GM19467 (cell line): ENCODE data around the gene SLC16A2.
A peak's percentile ranks its signal among the peaks of the same experiment; 100 is the strongest.

Source experiments
- ATAC-seq: cut with Tn5 transposase; IDR thresholded peaks from one replicate; pipeline ENCODE4 v1.9.1; 2021; ENCODE audit warnings: mild to moderate bottlenecking, moderate library complexity; ENCODE audit not compliant: unreplicated experiment

Gene SLC16A2

DNA sequence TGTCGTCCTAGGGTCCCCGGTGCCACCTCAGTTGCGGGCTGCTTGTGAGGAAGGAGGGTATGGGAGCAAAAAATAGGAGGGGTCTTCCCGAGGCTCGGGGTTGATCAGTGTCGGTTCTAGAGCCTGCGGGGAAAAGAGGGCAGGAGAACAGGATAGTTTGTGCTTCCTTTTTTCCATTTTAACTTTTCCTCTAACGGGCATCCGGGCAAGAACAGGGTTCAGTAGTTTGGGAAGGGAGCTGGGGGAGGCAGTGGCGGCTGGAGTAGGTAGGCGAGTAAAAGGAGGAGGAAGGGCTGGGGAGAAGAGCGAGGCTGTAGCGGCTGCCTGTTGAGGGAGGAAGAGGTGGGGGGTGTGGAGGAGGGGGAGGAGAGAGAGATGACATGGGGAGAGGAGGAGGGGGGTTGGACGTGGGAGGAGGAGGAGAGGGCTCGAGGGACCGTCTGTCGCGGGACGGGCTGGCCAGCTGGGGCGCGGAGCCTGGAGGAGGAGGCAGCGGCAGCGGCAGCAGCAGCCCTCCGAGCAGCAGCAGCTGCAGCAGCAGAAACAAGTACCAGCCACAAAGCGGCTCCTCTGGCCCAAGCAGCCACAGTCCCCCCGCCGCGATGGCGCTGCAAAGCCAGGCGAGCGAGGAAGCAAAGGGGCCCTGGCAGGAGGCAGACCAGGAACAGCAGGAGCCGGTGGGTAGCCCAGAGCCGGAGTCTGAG, at the start of gene SLC16A2:
Gene SLC16A2, plus strand, starts transcription at position 458 of the 704 bp plus-strand sequence. Its CDS starts 145 bp downstream, at position 603.
- no peak for ATAC-seq

DNA sequence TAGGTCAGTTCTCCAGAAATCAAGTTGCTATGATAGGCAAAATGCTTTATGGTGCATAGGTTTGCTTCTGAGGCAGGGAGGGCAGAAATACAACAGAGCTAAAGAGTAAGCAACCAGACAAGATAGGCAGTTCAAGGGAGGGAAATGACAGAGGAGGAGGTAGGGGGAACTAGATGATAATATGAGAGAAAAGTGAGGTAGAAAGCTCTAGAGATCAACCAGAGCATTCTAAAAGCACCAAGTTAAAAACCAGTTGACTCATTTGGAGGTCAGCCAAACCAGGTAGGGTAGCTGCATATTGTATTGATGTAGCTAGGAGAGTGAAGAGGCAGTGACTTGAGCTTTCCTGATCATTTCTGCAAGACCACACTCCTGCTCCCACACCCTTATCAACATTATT, 49.0 kb upstream of the SLC16A2 start:
- ATAC-seq = no peak

DNA sequence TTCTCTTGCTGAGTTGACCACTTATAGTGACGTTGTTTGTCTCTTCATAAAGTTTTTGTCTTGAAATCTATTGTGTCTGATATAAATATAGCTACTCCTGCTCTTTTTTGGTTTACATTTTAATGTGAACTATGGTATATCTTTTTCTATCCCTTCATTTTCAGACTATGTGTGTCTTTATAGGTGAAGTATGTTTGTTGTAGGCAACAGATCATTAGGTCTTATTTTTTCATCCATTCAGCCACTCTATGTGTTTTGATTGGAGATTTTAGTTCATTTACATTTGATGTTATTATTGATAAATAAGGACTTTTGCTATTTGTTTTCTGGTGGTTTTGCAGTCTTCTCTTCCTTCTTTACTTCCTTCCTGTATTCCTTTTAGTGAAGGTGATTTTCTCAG, 44.0 kb upstream of the SLC16A2 start:
- no peak for ATAC-seq

DNA sequence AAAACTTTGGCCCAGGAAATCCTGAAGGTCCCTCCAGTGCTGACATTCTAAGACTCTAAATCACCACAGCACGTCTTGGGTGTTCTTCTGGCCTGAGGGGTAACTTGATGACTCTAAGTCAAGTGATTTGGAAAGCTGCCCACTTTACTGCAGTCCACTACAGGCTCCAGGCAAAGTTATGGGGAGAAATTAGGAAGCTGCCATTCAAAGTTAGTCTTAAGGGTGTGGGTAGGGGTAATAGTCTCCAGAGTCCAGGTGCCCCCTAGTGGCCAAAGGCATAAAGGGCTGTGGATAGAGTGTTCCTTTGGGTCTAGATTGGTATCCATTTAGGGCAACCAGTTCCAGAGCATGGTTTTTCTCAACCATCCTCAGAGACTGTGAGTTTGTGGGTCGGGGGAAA, 38.7 kb upstream of the SLC16A2 start:
- peak; percentile 79 for ATAC-seq

DNA sequence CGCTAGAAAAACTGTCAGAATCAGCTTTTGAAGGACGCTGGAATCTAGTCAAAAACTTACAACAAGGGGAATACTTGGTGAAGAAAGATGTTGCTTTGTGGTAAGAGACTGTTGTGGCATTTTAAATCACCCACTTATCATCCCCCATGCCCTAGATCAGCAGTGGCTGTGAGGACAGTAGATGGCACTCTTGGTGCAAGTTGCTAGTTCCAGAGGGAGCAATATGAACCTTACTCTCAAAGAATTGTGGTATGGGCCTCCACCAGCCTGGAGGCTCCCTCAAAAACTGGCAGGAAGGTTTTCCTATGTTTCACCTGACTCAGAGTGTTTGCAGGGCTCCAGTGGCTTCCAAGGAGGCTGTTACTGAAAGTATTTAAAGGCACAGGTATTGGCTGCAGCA, 37.7 kb upstream of the SLC16A2 start:
- no peak for ATAC-seq

DNA sequence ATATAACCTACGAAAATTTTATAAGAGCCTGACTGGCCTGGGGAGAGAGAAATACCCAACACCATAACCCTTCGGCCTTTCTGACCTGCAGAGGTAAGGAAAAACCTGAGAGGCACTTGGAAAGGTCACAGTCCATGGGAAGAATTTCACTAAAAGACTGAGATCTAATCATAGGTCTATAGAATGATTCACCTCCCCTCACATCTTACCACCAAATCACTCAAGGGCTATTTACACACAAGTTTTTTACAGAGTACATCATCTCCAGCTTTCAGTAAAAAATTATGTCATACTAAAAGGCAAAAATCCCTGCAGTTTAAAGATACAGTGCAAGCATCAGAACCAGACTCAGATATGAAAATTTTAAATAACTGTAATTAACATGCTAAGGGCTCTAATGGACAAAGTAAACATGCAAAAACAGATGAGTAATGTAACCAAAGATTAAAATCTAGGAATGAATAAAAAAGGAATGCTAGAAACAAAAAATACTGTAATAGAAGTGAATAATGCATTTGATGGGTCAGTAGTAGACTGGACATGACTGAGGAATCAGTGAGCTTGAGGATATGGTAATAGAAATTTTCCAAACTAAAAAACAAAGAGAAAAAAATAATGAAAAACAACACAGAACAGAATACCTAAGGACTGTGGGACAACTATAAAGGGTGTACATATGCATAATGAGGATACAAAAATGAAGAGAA, 32.1 kb upstream of the SLC16A2 start:
- no peak for ATAC-seq

DNA sequence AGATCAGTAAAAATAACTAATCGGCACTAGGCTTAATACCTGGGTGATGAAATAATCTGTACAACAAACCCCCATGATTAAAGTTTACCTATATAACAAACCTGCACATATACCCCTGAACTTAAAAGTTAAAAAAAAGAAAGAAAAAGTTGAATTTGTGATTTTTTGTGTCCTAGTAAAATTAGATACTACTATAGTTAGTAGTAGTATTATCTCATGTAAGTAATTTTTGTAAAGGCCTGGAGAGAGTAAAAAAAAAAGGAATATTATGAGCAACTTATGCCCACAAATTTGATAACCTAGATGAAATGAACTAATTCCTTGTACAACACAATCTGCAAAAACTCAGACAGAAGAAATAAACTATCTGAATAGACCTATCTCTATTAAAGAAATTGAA, 25.7 kb upstream of the SLC16A2 start:
- no peak for ATAC-seq

DNA sequence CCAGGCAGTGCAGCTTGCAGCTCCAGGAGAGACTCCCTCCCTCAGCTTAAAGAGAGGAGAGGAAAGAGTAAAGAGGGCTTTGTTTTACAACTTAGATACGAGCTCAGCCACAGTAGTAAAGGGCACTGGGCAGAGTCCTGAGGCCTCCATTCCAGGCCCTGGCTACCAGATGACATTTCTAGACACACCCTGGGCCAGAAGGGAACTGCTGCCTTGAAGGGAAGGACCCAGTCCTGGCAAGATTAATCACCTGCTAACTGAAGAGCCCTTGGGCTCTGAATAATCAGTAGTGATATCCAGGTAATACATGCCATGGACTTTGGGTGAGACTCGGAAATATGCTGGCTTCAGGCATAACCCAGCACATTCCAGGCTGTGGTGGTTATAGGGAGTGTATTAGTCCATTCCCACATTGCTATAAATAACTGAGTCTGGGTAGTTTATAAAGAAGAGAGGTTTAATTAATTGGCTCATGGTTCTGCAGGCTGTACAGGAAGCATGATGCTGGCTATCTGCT, 15.3 kb upstream of the SLC16A2 start:
- no peak for ATAC-seq

DNA sequence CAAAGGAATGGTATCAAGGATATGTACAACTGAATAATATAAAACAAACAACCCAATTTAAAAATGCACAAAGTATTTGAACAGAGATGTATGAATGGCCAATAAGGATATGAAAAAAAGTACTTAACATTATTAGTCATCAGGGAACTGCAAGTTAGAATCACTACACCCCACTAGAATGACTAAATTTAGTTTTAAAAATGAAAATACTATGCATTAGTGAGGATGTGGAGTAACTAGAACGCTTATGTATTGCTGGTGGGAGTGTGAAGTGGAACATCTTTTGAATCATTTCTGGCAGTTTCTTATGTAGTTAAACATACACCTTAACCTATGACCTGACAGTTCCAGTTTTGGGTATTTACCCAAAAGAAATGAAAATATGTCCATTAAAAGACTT, 13.0 kb upstream of the SLC16A2 start:
- ATAC-seq = no peak

DNA sequence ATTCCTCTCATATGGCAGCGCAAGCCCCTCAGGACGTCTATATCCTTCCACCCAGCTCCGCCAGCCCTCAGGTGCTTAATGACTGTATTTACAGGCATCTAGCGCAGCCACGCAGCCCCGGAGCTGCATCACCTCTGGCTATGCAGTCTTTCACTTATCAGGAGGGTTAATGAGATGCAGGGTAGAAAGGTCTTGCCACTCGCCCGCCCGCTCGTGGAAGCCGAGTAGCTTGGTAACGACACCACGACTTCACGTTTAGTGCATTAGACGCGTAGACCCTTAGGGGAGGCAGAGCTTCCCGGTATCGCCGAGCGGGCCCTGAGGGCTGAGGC, 1.5 kb upstream of the SLC16A2 start:
- no peak for ATAC-seq

DNA sequence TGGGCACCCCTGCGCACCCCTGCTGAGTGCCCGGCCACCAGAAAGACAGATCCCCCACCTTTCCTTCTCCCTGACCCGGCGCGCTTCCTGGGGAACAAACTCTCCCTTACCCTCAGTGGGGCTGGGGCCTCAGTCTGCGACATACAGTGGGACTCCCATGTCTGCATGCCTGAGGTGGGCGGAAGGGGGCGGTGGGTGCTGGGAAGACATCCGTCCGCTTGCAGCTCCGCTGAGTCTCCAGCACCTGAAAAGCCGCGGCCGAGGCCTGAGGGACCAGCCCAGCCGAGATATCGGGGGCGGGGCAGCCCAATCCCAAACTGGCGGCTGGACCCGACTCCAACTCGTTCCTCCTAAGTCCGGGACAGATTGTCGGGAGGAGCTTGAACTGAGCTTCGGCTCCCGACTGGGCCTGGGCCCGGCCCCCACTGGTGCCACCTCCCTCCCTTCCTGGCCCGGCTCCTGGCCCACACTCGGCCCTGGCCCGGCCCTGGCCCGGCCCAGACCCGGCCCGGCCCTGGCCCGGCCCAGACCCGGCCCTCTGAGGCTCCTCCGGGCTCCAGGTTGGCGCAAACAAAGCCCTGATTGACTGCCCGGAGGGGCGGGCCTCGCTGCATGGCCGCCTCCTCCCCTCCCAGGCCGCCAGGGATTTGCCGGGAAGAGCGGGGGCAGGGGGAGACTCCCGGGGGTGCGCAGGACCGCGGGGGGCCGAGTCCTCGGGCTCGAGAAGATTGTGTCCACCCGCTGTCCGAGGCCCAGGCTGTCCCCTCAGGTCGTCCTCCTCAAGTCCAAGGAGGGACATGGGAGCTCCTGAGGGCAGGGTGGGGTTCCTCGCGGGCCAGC, 877 bp upstream of the SLC16A2 start:
- no peak for ATAC-seq

DNA sequence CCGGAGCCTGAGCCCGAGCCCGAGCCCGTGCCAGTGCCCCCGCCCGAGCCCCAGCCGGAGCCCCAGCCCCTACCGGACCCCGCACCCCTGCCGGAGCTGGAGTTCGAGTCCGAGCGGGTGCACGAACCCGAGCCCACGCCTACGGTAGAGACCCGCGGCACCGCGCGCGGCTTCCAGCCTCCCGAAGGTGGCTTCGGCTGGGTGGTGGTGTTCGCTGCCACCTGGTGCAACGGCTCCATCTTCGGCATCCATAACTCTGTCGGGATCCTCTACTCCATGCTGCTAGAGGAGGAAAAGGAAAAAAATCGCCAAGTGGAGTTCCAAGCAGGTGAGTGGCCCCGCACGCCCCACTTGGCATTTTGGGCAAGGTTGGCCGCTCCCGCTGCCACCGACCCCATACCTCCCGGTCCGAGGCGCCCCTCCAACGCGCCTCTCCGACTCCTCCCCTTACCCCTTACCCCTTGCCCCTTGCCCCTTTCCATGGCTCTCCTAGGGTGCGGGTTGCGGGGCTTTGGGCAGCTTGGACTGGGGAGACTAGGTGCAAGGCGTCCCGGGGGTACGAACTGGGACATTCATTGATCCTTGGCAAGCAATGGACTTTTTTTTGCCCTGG, 553 bp downstream of the SLC16A2 start:
- ATAC-seq = no peak

DNA sequence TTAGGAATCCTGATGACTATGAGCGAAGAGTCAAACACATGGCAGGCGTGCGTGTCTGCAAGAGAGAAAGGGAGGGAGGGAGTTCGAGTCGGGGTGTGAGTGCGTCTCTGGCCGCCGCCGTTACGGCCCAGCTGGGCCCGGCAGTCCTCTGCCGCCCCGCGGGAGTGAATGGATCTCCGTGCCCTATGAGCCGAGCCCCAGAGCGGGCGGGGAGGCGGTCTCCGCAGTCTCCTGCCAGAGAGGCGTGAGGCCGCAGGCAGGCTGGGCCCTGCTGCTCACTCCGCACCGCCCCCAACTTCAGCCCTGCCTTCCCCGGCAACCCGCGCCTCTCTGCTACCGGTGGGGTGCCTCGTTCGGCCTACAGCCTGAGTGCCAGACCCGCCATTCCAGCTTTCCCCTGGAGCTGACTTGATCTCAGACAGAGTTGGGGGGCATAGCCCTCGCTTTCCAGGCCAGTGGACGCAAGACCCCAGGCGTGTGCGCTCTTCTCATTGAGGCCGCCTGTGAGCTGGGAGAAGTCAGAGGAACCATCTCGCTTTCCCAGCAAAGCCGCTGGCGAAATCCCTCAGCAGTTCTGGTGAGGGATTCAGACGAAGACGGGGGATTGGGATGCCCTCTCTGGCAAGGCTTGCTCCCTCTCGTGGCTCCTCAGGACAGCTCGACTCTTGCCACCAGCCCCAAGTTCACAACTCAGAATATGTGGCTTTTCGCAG, 1.4 kb downstream of the SLC16A2 start:
- ATAC-seq = no peak

DNA sequence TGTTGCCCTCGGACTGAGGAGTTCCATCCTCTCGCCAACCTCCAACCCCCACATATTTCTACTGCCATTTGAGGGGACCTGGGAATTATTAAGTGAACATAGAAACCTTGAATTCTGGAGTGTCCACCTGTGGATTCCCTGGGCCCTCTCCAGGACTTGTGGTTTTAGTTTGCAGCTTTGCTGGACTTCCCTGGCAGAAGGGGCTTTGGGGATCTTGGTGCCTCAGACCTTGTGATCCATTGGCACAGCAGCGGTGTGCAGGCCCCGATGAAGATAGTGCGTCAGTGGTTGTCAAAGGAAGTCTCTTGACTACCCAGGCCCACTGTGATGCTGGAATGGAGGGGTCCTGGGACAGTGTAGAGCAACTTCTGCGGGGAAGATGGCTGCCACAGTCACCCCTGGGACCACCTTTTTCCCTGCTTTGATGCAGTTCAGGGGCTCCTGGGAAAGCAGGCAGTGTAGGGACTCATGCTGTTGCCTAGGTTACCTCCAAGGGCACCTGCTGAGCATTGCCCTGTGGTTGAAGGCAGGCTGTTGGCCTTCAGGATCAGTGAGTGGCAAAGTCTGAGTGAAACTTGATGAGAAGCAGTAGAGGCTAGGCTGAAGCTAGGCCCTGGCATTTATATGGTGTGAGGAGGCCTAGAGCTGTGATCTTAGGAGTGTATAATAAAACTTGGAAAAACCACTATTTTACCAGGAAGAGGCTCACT, 2.2 kb downstream of the SLC16A2 start:
- no peak for ATAC-seq

DNA sequence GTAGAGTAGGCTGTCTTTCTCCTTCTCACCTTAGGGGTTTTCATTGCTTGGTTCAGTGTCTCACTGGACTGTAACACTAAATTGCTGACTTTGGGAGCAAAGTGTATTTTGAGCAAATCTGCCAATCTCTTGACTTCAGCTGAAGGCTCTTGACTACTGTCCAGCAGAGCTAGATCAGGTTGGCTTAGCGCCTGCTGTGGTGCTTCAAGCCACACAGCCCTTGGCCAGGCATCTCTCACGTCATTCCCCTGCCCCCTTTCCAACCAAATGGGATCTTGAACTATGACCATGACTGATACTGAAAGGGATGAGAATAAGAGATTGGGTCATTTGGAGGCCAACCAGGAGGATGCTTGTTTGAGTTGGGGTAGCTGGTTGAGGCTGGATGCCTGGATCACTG, 4.8 kb downstream of the SLC16A2 start:
- no peak for ATAC-seq

DNA sequence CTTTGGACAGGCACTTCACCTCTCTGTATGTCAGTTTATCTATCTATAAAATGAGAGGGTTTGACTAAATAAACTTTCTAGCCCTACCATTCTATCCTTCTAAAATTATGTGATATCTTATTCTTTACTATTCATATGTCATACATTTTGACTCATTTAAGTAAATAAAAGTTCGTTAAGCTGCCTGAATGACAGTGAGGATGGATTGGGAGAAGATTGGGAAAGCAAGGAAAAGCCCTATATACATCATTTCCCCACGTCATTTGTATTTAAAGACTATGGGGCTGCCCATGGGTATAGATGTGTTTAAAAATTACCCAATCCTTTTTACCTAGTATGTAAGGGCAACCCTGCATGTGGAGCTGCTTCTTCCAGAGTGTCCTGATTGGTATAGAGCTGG, 5.3 kb downstream of the SLC16A2 start:
- ATAC-seq = no peak

DNA sequence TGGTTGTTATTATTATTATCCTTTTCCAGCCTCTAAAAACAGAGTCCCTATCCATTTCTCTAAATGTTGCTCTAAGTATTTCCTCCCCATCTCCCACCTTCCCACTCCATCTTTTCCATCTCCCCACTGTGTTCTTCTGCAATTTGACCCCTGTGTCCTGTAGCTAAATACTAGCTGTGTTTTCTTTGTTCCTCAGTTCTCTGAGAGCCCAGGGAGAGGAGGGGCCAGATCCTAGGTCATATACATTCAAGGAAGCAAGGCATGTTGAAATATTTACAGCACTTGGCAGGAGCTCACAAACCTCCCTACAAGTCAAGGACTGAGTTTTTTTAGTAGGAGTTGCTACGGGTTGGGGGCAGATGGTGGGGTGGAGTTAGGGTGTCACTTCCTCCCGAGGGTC, 10.5 kb downstream of the SLC16A2 start:
- ATAC-seq = no peak

DNA sequence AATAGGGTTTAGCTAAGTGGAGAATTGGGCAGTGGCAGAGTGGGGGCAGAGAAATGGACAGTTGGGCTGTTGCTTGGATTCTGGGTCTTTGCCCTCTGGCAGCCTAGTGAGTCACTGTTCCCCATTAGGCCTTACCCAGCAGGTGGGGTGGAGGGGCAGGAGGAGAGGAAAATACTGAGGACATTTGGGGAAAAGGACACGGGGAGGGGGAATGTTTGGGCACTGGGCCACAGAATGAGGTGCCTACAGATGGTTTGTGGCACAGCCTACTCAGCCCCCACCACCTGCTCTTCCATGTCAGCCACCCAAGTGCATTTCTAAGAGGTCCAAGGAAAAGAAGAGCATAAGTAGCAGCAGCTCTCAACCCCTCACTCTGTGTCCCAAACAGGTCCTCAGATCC, 13.0 kb downstream of the SLC16A2 start:
- no peak for ATAC-seq

DNA sequence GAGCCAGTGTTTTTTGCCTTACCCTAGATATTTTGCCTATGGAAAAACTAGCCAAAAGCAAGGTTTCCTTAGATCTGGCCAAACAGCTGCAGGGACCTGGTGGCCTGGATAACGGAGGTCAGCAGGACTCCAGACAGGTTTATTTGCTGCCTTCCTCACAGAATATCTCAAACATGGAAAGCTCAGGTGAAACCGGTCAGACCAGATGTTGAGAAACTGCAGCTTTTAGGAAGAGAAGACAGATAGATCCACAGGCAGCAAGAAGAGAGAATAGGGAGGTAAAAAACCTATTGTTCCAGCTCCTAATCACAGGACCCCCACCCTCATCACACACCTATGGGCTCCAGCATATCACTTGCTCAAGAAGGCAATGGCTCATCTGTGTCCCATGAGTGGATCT, 16.2 kb downstream of the SLC16A2 start:
- no peak for ATAC-seq

DNA sequence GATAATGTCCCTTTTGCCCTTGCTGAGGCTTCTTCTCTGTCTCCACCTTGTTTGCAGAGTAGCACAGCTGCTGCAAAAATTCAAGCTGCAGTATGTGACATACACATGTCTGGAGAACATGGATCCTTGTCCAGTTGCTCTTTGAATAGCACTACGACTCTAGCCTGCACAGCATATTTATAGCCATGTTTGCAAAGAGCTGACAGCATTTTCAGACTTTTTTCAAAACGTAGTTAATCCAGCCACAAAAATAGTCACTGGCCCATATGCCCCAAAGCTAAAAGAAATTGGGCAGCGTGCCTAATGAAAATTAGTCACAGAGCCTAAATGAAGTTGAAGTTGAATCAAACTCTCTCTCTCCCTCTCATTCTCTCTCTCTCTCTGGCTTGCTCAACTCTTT, 17.5 kb downstream of the SLC16A2 start:
- ATAC-seq = no peak
